OCI-LY1 (cell line): Measurements from ENCODE around the gene NEK6.

Source experiments
- H2AFZ ChIP-seq: fragments of 200-600 bp; sonication (generic), shearing (Covaris generic); 2 replicates; pipeline ENCODE4 v1.6.0; 2014; ENCODE audit warnings: antibody characterized with exemption, mild to moderate bottlenecking, low read length
- H3F3A ChIP-seq: fragments of 200-600 bp; sonication (generic), shearing (Covaris generic); 2 replicates; pipeline ENCODE4 v1.6.0; 2014; ENCODE audit warnings: mild to moderate bottlenecking, antibody characterized with exemption, low read length, moderate library complexity; ENCODE audit not compliant: insufficient read depth
- H3K27ac ChIP-seq: fragments of 200-600 bp; sonication (generic); 2 replicates; pipeline ENCODE4 v1.5.1; 2014; ENCODE audit warnings: low read length, mixed run types, mild to moderate bottlenecking, low read depth; ENCODE audit not compliant: poor library complexity, severe bottlenecking
- H3K27me3 ChIP-seq: fragments of 200-600 bp; sonication (generic); 2 replicates; pipeline ENCODE4 v1.6.0; 2014; ENCODE audit warnings: antibody characterized with exemption, mild to moderate bottlenecking, low read length, moderate library complexity; ENCODE audit not compliant: insufficient read depth
- H3K36me3 ChIP-seq: fragments of 200-600 bp; sonication (generic); 2 replicates; pipeline ENCODE4 v1.6.1; 2014; ENCODE audit warnings: mild to moderate bottlenecking, antibody characterized with exemption, low read length, moderate library complexity, mixed read lengths; ENCODE audit not compliant: insufficient read depth
- H3K4me1 ChIP-seq: fragments of 200-600 bp; sonication (generic); 2 replicates; pipeline ENCODE4 v1.5.1; 2014; ENCODE audit warnings: mild to moderate bottlenecking, low read length, moderate library complexity; ENCODE audit not compliant: insufficient read depth, severe bottlenecking
- H3K4me2 ChIP-seq: fragments of 200-600 bp; sonication (generic), shearing (Covaris generic); 2 replicates; pipeline ENCODE4 v1.6.1; 2014; ENCODE audit warnings: low read length
- H3K4me3 ChIP-seq: fragments of 200-600 bp; sonication (generic); 2 replicates; pipeline ENCODE4 v1.5.1; 2014; ENCODE audit warnings: low read length, low read depth, mild to moderate bottlenecking, mixed read lengths; ENCODE audit not compliant: poor library complexity, severe bottlenecking
- H3K79me2 ChIP-seq: fragments of 200-600 bp; shearing (Covaris generic); 2 replicates; pipeline ENCODE4 v1.6.1; 2016; ENCODE audit warnings: mixed run types, low read length, mixed read lengths; ENCODE audit not compliant: insufficient read depth
- H3K9ac ChIP-seq: fragments of 200-600 bp; sonication (generic), shearing (Covaris generic); 2 replicates; pipeline ENCODE4 v1.6.1; 2014; ENCODE audit warnings: mild to moderate bottlenecking, low read length, mixed read lengths
- H3K9me2 ChIP-seq: fragments of 200-600 bp; sonication (generic), shearing (Covaris generic); 2 replicates; pipeline ENCODE4 v1.6.1; 2014; ENCODE audit warnings: low read depth, mild to moderate bottlenecking, low read length, mixed read lengths
- H3K9me3 ChIP-seq: fragments of 200-600 bp; shearing (Covaris generic); 2 replicates; pipeline ENCODE4 v1.6.1; 2014; ENCODE audit warnings: low read length, mixed read lengths
- H4K20me1 ChIP-seq: fragments of 200-600 bp; sonication (generic), shearing (Covaris generic); 2 replicates; pipeline ENCODE4 v1.6.0; 2016; ENCODE audit warnings: mild to moderate bottlenecking, low read length; ENCODE audit not compliant: insufficient read depth
- EZH2 ChIP-seq: fragments of 200-600 bp; sonication (generic), shearing (Covaris generic); IDR thresholded peaks from 2 replicates; pipeline ENCODE4 v1.8.0; 2017; ENCODE audit warnings: borderline replicate concordance, mixed run types, mild to moderate bottlenecking, antibody characterized with exemption, low read length, moderate library complexity, mixed read lengths
- TF ChIP-seq, protein P1 (sequence below): fragments of 200-600 bp; sonication (generic), shearing (Covaris generic); IDR thresholded peaks from 2 replicates; pipeline ENCODE4 v1.5.1; 2017; ENCODE audit warnings: mild to moderate bottlenecking, antibody characterized with exemption, low read length, moderate library complexity, mixed read lengths

Gene NEK6

DNA sequence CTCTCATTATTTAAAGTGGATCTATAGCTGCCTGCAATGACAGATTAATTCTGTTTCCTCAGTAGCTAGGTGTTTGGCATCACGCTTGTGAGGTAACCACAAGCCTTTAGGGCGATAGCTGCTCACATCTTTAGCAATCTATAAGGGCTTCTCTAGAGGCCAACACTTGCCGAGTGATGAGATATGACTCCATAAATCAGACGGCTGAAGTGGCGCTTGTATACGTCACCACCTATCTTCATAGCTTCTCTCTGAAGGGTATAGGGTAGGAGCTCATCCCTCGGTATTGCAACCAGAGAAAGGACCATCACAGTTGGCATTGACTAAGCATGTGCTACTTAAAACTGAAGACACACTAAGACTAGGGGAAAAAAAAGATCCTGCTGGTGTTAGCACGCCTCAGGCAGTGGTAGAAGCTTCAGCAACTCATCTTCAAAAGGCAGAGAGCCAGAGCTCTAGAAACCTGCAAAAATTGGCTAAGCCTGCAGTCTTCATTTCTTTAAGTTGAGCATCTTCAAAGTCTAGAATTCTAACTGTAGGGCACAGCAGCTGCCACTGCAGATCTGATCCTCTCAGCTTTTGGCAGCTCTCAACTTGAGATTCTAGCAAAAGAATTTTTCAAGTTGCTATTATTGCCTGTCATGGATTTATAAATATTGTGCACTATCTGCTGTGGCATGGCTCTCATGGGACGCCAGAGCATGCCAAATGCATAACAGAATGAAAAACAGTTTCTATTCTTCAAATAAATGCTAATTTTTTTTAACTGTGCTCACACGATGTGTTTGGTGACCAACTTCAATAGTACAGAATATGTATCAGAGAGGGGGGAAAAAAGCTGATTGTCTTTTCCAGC is 120.0 kb downstream of the NEK6 start:
- Histone ChIP-seq H3K4me3 (no peak overlapping the region), H3K27me3 (no peaks in the 10 kb centered on the region), H2AFZ (no peak overlapping the region), H3K9ac (no peak overlapping the region), H3K4me2 (no peak overlapping the region), H3K27ac (no peak overlapping the region), H3K36me3 (peaks cover 75% of the 10 kb centered on the region), H3K9me3 (peaks cover 6% of the 10 kb centered on the region), H3F3A (no peaks in the 10 kb centered on the region), H4K20me1 (no peaks in the 10 kb centered on the region), H3K9me2 (no peaks in the 10 kb centered on the region), H3K79me2 (peaks cover 10% of the 10 kb centered on the region), H3K4me1 (no peaks in the 10 kb centered on the region)
- TF ChIP-seq, protein P1, sequence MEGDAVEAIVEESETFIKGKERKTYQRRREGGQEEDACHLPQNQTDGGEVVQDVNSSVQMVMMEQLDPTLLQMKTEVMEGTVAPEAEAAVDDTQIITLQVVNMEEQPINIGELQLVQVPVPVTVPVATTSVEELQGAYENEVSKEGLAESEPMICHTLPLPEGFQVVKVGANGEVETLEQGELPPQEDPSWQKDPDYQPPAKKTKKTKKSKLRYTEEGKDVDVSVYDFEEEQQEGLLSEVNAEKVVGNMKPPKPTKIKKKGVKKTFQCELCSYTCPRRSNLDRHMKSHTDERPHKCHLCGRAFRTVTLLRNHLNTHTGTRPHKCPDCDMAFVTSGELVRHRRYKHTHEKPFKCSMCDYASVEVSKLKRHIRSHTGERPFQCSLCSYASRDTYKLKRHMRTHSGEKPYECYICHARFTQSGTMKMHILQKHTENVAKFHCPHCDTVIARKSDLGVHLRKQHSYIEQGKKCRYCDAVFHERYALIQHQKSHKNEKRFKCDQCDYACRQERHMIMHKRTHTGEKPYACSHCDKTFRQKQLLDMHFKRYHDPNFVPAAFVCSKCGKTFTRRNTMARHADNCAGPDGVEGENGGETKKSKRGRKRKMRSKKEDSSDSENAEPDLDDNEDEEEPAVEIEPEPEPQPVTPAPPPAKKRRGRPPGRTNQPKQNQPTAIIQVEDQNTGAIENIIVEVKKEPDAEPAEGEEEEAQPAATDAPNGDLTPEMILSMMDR: no peak
- TF ChIP-seq EZH2: no peak

DNA sequence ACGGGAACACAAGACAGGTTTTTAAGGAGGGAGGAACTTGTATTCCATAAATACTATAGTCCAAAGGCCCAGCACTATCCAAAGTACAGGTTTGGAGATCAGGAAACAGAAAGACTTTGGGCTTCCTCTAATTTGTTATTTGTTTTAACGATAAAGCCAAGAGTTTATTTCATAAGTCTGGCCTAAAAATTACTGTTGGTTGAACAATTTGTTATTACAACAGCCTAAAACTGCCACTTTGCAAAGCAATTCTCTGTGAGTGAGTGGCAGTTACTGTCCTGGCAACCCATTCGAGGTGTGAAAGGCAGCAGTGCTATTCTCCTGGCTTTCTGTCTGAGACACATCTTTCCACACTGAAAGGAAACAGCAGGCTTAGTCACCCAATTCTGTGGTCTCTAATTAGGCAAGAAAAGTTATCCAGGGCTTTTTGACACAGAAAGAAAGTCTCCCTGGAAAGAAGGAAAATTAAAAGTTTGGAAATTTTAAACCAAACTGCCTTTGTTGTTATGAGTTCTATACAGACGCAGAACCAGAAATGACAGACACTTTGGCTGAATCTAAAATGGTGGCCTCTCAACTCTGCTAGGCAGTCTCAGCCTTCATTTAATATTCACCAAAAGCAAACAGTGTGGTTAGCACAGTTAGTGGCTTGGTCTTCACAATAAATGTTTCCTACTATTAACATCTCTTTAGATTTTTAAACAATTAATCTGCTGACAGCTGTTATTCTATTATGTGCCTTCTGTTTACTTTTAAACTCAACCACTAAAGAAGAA is 123.6 kb downstream of the NEK6 start:
- no peak overlapping the region for H2AFZ ChIP-seq
- H3K79me2 ChIP-seq: peaks cover 7% of the 10 kb centered on the region; the same call in 1 of the 2 replicates
- no peaks in the 10 kb centered on the region for H3K4me1 ChIP-seq
- no peak overlapping the region for H3K4me3 ChIP-seq
- H3K27ac ChIP-seq: no peak overlapping the region
- H3K9me3 ChIP-seq: no peaks in the 10 kb centered on the region
- no peak overlapping the region for H3K4me2 ChIP-seq
- peaks cover 72% of the 10 kb centered on the region for H3K36me3 ChIP-seq
- no peaks in the 10 kb centered on the region for H3K27me3 ChIP-seq
- H3F3A ChIP-seq: no peaks in the 10 kb centered on the region
- H4K20me1 ChIP-seq: no peaks in the 10 kb centered on the region
- H3K9me2 ChIP-seq: no peaks in the 10 kb centered on the region
- H3K9ac ChIP-seq: no peak overlapping the region
- TF ChIP-seq, protein P1: no peak
- TF ChIP-seq EZH2: no peak

DNA sequence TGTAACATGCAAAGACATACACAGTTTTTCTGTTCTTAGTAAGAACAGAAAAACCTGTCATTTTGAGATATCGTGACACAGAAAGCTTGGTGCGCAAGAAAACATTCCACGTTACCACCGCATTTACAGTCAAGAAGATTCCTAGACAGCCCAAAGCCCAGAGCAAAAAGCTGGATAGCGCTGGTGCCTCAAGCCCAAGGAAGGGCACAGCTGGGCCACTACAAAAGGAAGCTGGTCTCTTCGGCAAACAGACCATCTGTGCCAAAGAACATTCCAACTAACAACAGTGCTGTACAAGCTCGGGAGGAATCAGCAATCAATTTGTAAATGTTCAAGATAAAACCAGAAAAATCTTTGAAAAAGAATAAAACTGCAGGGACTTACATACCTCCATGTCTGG is 126.5 kb downstream of the NEK6 start:
- H4K20me1 ChIP-seq: no peaks in the 10 kb centered on the region
- no peaks in the 10 kb centered on the region for H3K4me1 ChIP-seq
- H3K9me2 ChIP-seq: no peaks in the 10 kb centered on the region
- peaks cover 51% of the 10 kb centered on the region for H3K36me3 ChIP-seq
- peaks cover 25% of the 10 kb centered on the region; the same call in 1 of the 2 replicates for H3K79me2 ChIP-seq
- TF ChIP-seq EZH2: no peak
- TF ChIP-seq, protein P1: no peak
- H2AFZ ChIP-seq: no peak overlapping the region
- no peak overlapping the region for H3K4me3 ChIP-seq
- H3K9me3 ChIP-seq: no peaks in the 10 kb centered on the region
- H3K9ac ChIP-seq: no peak overlapping the region
- H3K27ac ChIP-seq: no peak overlapping the region
- H3K4me2 ChIP-seq: no peak overlapping the region
- no peaks in the 10 kb centered on the region for H3F3A ChIP-seq
- H3K27me3 ChIP-seq: no peaks in the 10 kb centered on the region
